H9 (cell line): ENCODE data around the gene DCDC2C. TPM values are rescaled to one million over a fixed set of nuclear protein-coding genes. Genes with fewer than 3 reads are reported as not detected.

Experiments used
- DNase-seq: peaks from one replicate; pipeline ENCODE4 v3.0.0-alpha.2; 2017
- H2AFZ ChIP-seq: one replicate; pipeline ENCODE4 v1.6.1; 2013; ENCODE audit warnings: mild to moderate bottlenecking, low read length, control low read depth, moderate library complexity
- H2AK5ac ChIP-seq: 2 replicates; pipeline ENCODE4 v1.6.1; 2013; ENCODE audit warnings: low read length, control low read depth, mixed read lengths; ENCODE audit not compliant: insufficient read length
- H2BK120ac ChIP-seq: one replicate; pipeline ENCODE4 v1.6.1; 2013; ENCODE audit warnings: low read depth, mild to moderate bottlenecking, low read length, control low read depth, inconsistent platforms; ENCODE audit not compliant: poor library complexity, severe bottlenecking
- H2BK12ac ChIP-seq: 2 replicates; pipeline ENCODE4 v1.6.1; 2013; ENCODE audit warnings: low read length, control low read depth, mixed read lengths, low read depth; ENCODE audit not compliant: insufficient read length
- H2BK15ac ChIP-seq: 2 replicates; pipeline ENCODE4 v1.6.1; 2013; ENCODE audit warnings: low read depth, low read length, control low read depth
- H2BK20ac ChIP-seq: one replicate; pipeline ENCODE4 v1.6.1; 2013; ENCODE audit warnings: low read depth, mild to moderate bottlenecking, low read length, control low read depth, inconsistent platforms; ENCODE audit not compliant: poor library complexity, severe bottlenecking
- H2BK5ac ChIP-seq: 2 replicates; pipeline ENCODE4 v1.6.1; 2013; ENCODE audit warnings: low read length, control low read depth, mixed read lengths; ENCODE audit not compliant: insufficient read length
- H3K14ac ChIP-seq: 2 replicates; pipeline ENCODE4 v1.6.1; 2013; ENCODE audit warnings: low read length, control low read depth; ENCODE audit not compliant: insufficient read depth
- H3K18ac ChIP-seq: 2 replicates; pipeline ENCODE4 v1.6.1; 2013; ENCODE audit warnings: low read depth, mild to moderate bottlenecking, mixed read lengths, low read length, control low read depth; ENCODE audit not compliant: insufficient read length
- H3K23ac ChIP-seq: 2 replicates; pipeline ENCODE4 v1.6.1; 2013; ENCODE audit warnings: low read length, control low read depth, mixed read lengths, low read depth; ENCODE audit not compliant: insufficient read length
- H3K23me2 ChIP-seq: 2 replicates; pipeline ENCODE4 v1.6.1; 2013; ENCODE audit warnings: low read depth, mild to moderate bottlenecking, mixed read lengths, low read length, control low read depth; ENCODE audit not compliant: insufficient read length, poor library complexity, severe bottlenecking
- H3K27ac ChIP-seq: 2 replicates; pipeline ENCODE4 v1.5.1; 2013; ENCODE audit warnings: low read length, control low read depth, mixed read lengths, low read depth; ENCODE audit not compliant: insufficient read length
- H3K27me3 ChIP-seq: 2 replicates; pipeline ENCODE4 v1.6.1; 2013; ENCODE audit warnings: low read length, control low read depth, inconsistent platforms; ENCODE audit not compliant: insufficient read depth
- H3K4ac ChIP-seq: 2 replicates; pipeline ENCODE4 v1.6.1; 2013; ENCODE audit warnings: low read depth, mild to moderate bottlenecking, control low read depth, inconsistent platforms, low read length, moderate library complexity
- H3K4me1 ChIP-seq: 2 replicates; pipeline ENCODE4 v1.6.1; 2013; ENCODE audit warnings: low read length, control low read depth, inconsistent platforms; ENCODE audit not compliant: insufficient read depth
- H3K4me2 ChIP-seq: 2 replicates; pipeline ENCODE4 v1.6.1; 2013; ENCODE audit warnings: low read length, control low read depth, mixed read lengths; ENCODE audit not compliant: insufficient read length, insufficient read depth
- H3K56ac ChIP-seq: 2 replicates; pipeline ENCODE4 v1.6.1; 2013; ENCODE audit warnings: low read depth, mild to moderate bottlenecking, mixed read lengths, low read length, control low read depth; ENCODE audit not compliant: insufficient read length
- H3K79me1 ChIP-seq: 2 replicates; pipeline ENCODE4 v1.6.1; 2013; ENCODE audit warnings: low read depth, mild to moderate bottlenecking, moderate library complexity, low read length, control low read depth, inconsistent platforms; ENCODE audit not compliant: insufficient read depth, poor library complexity, severe bottlenecking
- H3K79me2 ChIP-seq: 2 replicates; pipeline ENCODE4 v1.6.1; 2013; ENCODE audit warnings: low read length, control low read depth, inconsistent platforms; ENCODE audit not compliant: insufficient read depth
- H3K9ac ChIP-seq: 2 replicates; pipeline ENCODE4 v1.6.1; 2013; ENCODE audit warnings: low read length, control low read depth, mixed read lengths; ENCODE audit not compliant: insufficient read length; ENCODE audit errors: extremely low read depth
- H3K9me3 ChIP-seq: one replicate; pipeline ENCODE4 v1.6.1; 2013; ENCODE audit warnings: low read depth, low read length, inconsistent platforms; ENCODE audit not compliant: control insufficient read depth
- H3T11ph ChIP-seq: one replicate; pipeline ENCODE4 v1.6.1; 2013; ENCODE audit warnings: mild to moderate bottlenecking, low read length, control low read depth, inconsistent platforms
- H4K20me1 ChIP-seq: one replicate; pipeline ENCODE4 v1.6.1; 2013; ENCODE audit not compliant: control insufficient read depth, insufficient read length, insufficient read depth
- H4K5ac ChIP-seq: 2 replicates; pipeline ENCODE4 v1.6.1; 2013; ENCODE audit warnings: low read depth, mild to moderate bottlenecking, mixed read lengths, low read length, control low read depth; ENCODE audit not compliant: insufficient read length
- H4K8ac ChIP-seq: replicated peaks from 2 replicates; pipeline ENCODE4 v1.6.1; 2013; ENCODE audit warnings: low read length, control low read depth, mixed read lengths, low read depth; ENCODE audit not compliant: insufficient read length
- H4K91ac ChIP-seq: 2 replicates; pipeline ENCODE4 v1.6.1; 2013; ENCODE audit warnings: low read depth, mild to moderate bottlenecking, moderate library complexity, mixed read lengths, low read length, control low read depth; ENCODE audit not compliant: insufficient read length
- H3K27ac Mint-ChIP-seq, 3 experiments: 2 replicates in 2 of 3; 3 replicates in 1 of 3; pipeline ENCODE4 v1.8.0; 2020 to 2021; ENCODE audit warnings: mixed read lengths in 3 of 3, mild to moderate bottlenecking in 1 of 3, moderate library complexity in 1 of 3
- H3K27me3 Mint-ChIP-seq: 2 replicates; pipeline ENCODE4 v1.8.0; 2021; ENCODE audit warnings: low read depth, mild to moderate bottlenecking, moderate library complexity, mixed read lengths
- H3K36me3 Mint-ChIP-seq, 3 experiments: 2 replicates in 2 of 3; 3 replicates in 1 of 3; pipeline ENCODE4 v1.8.0; 2020 to 2021; ENCODE audit warnings: low read depth in 3 of 3, mixed read lengths in 3 of 3; ENCODE audit not compliant: insufficient read depth in 1 of 3
- H3K4me1 Mint-ChIP-seq, 2 experiments: 2 replicates each; pipeline ENCODE4 v1.8.0; 2020; ENCODE audit warnings: mixed read lengths in 2 of 2
- H3K4me3 Mint-ChIP-seq, 2 experiments: 2 replicates in 1 of 2; 3 replicates in 1 of 2; pipeline ENCODE4 v1.8.0; 2020 to 2021; ENCODE audit warnings: mild to moderate bottlenecking in 2 of 2, mixed read lengths in 2 of 2, moderate library complexity in 1 of 2
- H3K9me3 Mint-ChIP-seq, 2 experiments: 2 replicates in 1 of 2; 3 replicates in 1 of 2; pipeline ENCODE4 v1.8.0; 2020; ENCODE audit warnings: mild to moderate bottlenecking in 2 of 2, mixed read lengths in 2 of 2, moderate library complexity in 1 of 2
- WGBS: extraction: QIAGEN DNeasy Blood & Tissue Kit; methylation state at CpG from one replicate; pipeline ENCODE4 v1.1.7; 2013; ENCODE audit warnings: missing lambda C conversion rate, low lambda C conversion rate, mixed read lengths; ENCODE audit not compliant: insufficient read length; ENCODE audit errors: extremely low coverage; 5-methylcytosine and 5-hydroxymethylcytosine counted together
- total RNA-seq: library from RNA; stranded (reverse); gene quantifications from 2 replicates; pipeline ENCODE4 v1.2.1, GENCODE V29; 2021
- TF ChIP-seq, protein P1 (sequence below): fragments of 200-600 bp; sonication (generic); conservative IDR thresholded peaks from 3 replicates; pipeline ENCODE4 v1.8.0; 2021; ENCODE audit warnings: antibody characterized with exemption, mild to moderate bottlenecking

The DCDC2C gene
- total RNA-seq, 1 experiment from 2014 or later, result not detected

- H3K4me3 Mint-ChIP-seq, result no peak overlapping the region
- TF ChIP-seq, protein P1, sequence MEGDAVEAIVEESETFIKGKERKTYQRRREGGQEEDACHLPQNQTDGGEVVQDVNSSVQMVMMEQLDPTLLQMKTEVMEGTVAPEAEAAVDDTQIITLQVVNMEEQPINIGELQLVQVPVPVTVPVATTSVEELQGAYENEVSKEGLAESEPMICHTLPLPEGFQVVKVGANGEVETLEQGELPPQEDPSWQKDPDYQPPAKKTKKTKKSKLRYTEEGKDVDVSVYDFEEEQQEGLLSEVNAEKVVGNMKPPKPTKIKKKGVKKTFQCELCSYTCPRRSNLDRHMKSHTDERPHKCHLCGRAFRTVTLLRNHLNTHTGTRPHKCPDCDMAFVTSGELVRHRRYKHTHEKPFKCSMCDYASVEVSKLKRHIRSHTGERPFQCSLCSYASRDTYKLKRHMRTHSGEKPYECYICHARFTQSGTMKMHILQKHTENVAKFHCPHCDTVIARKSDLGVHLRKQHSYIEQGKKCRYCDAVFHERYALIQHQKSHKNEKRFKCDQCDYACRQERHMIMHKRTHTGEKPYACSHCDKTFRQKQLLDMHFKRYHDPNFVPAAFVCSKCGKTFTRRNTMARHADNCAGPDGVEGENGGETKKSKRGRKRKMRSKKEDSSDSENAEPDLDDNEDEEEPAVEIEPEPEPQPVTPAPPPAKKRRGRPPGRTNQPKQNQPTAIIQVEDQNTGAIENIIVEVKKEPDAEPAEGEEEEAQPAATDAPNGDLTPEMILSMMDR, result no peak
- Histone ChIP-seq H3K4me2 (no peak overlapping the region), H3K56ac (no peak overlapping the region), H2BK15ac (no peak overlapping the region), H3K14ac (no peak overlapping the region), H3T11ph (no peak overlapping the region), H3K27ac (no peak overlapping the region), H4K20me1 (no peaks in the 10 kb centered on the region), H3K27me3 (no peaks in the 10 kb centered on the region), H2BK20ac (no peak overlapping the region), H2BK5ac (no peak overlapping the region), H3K9ac (no peak overlapping the region), H4K91ac (no peak overlapping the region), H3K79me2 (no peaks in the 10 kb centered on the region), H2BK12ac (no peak overlapping the region), H2BK120ac (no peak overlapping the region), H2AK5ac (no peak overlapping the region), H3K23me2 (no peaks in the 10 kb centered on the region), H4K8ac (no peak overlapping the region), H2AFZ (no peak overlapping the region), H3K9me3 (no peaks in the 10 kb centered on the region), H4K5ac (no peak overlapping the region), H3K79me1 (no peaks in the 10 kb centered on the region), H3K18ac (no peak overlapping the region), H3K4ac (no peak overlapping the region), H3K23ac (no peak overlapping the region), H3K4me1 (no peaks in the 10 kb centered on the region)
- no peaks in the 10 kb centered on the region for H3K4me1 Mint-ChIP-seq
- no peak for DNase-seq
- WGBS, result no CpG with 5 or more reads among the region's 23 CpGs
- H3K27ac Mint-ChIP-seq, result no peak overlapping the region; a peak in 1 of 7 replicates
- H3K36me3 Mint-ChIP-seq, result no peaks in the 10 kb centered on the region
- no peaks in the 10 kb centered on the region; a peak in 1 of 5 replicates for H3K9me3 Mint-ChIP-seq
- peaks cover 13% of the 10 kb centered on the region for H3K27me3 Mint-ChIP-seq
Observed at GRCh38 chr2:3679616-3680393, 23.6 kb upstream of the DCDC2C start.
